ENCODE measurements around the gene WDR6.

WDR6 gene

GRCh38 chr3:49013738-49014660 is 6.8 kb downstream of the WDR6 start:
- DNase-seq (ENCODE audit: low spot score): peak; percentile 77

- DNase-seq (ENCODE audit: low spot score): no peak
Observed at GRCh38 chr3:49015072-49015471, 7.9 kb downstream of the WDR6 start.

DNA sequence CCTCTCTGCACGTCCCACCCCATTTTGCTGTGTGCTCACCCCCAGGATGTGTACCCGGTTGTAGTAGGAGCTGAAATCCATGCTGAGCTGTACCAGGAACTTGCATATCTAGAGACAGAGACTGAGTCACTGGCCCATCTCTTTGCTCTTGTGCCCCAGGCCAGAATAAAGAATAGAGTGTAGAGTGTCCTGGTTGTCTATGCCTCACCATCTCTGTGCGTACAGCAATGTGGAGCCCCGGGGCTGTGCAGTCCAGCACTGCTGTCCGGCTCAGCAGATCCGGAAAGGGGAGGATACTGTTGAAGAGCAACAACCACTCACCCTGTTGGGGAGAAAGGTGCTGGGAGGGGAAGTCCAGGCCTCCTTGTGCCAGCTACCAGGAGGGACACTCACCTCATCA is 8.6 kb downstream of the WDR6 start:
- DNase-seq (ENCODE audit: low spot score): no peak

- DNase-seq (ENCODE audit: low spot score): no peak
Observed at GRCh38 chr3:49016414-49017228, 9.4 kb downstream of the WDR6 start.

DNA sequence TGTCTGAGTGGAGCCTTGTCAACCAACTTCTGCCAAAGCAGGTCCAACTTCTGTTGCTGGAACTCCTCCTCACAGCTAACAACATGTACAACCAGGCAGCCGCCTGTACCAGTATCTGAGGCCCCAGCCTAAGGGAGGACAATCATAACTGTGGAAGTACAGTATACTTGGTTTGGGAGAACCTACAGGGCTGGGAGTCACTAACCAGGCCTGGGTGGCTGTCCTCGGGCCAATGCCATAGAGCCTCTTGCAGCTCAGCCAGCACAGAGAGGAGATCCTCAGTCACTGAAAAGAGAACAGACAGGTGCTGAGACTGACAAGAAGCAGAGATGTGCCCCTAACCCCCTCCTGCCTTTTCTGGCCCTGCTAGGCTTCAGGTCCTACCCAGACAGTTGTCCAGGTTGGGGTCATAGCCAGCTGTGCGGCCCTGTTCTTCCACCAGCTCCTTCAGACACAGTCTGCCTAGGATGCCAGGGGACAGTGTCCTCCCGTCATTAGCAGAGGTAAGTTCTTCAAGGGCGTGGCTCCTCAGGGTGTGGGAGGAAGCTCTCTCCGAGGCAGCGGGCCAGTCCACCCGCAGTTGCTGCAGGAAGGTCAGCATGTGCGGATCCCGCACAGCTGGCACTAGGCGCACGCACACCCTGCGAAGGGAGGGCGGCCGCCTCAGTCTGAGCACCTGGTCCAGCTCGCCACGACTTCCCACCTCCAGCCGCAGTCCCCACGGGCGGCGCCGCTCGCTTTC is 10.2 kb downstream of the WDR6 start:
- no peak for DNase-seq (ENCODE audit: low spot score)

- DNase-seq (ENCODE audit: low spot score): peak; percentile 90
Observed at GRCh38 chr3:49017971-49018706, 10.9 kb downstream of the WDR6 start, which contains the start of gene DALRD3. Gene DALRD3 (minus strand): TSS chr3:49018580. CDS start chr3:49018564, 16 bp downstream.

DNA sequence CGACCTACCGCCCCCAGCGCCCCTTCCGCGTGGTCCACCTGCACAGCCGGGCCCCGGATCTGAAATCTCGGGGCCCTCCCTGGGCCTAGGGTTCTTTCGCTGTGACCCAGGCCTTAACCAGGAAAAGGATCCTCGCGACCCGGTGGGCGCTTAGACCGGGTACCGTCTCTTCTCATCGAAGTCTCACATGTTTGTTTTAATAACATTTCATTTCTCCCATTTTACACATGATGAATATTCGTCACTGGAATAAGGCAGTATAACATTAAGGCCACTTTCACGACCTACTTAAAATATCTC is 11.5 kb downstream of the WDR6 start:
- no peak for DNase-seq (ENCODE audit: low spot score)

DNA sequence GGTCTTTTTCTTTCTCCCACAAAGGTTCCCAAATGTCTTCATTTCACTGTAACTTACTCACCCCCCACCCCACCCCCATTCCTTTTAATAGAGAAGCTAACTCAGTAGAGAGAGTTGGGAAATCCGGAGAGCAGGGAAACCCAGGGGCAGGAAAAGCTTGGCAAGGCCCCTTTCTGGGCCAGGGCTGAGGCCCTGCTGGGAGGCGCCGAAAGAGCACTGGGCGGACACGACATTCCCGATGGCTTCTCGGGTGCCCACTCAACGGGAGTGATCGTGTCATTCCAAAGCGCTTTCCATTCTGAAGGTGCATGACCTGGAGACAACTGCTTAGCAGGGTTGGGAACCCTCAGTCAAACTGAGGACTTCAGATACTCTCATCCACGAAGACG is 12.7 kb downstream of the WDR6 start:
- no peak for DNase-seq (ENCODE audit: low spot score)

GRCh38 chr3:49020330-49021212 is 13.4 kb downstream of the WDR6 start:
- DNase-seq (ENCODE audit: low spot score): no peak

- peak; percentile 96 for DNase-seq (ENCODE audit: low spot score)
Observed at GRCh38 chr3:49021213-49021812, 14.1 kb downstream of the WDR6 start.

GRCh38 chr3:49021813-49022687 is 14.9 kb downstream of the WDR6 start, which contains the start of gene NDUFAF3:
Gene NDUFAF3 (plus strand): TSS chr3:49022121. CDS start chr3:49022145, 24 bp downstream.
- DNase-seq (ENCODE audit: low spot score): peak; percentile 96

GRCh38 chr3:49022688-49023171 is 15.5 kb downstream of the WDR6 start:
- DNase-seq (ENCODE audit: low spot score): no peak

GRCh38 chr3:49023775-49024174 is 16.6 kb downstream of the WDR6 start:
- DNase-seq (ENCODE audit: low spot score): no peak

DNA sequence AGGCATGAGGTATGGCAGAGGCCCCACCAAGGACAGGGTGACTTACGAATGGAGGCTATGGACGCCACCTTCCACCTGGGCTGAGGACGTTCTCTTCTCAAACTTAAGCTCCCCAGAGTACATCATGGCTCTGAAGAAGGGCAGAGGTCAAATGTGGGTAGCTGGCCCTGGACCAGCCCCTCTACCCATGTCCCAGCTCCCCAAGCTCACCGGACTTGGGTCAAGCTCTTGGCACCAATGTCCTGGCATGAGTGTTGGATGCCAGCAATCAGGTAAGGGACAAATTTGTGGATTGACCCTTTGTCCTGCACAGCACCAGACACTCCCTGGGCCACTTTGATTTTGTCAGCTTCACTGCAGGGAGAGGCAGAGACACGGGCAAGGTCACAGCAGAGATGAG is 17.3 kb downstream of the WDR6 start:
- no peak for DNase-seq (ENCODE audit: low spot score)

DNA sequence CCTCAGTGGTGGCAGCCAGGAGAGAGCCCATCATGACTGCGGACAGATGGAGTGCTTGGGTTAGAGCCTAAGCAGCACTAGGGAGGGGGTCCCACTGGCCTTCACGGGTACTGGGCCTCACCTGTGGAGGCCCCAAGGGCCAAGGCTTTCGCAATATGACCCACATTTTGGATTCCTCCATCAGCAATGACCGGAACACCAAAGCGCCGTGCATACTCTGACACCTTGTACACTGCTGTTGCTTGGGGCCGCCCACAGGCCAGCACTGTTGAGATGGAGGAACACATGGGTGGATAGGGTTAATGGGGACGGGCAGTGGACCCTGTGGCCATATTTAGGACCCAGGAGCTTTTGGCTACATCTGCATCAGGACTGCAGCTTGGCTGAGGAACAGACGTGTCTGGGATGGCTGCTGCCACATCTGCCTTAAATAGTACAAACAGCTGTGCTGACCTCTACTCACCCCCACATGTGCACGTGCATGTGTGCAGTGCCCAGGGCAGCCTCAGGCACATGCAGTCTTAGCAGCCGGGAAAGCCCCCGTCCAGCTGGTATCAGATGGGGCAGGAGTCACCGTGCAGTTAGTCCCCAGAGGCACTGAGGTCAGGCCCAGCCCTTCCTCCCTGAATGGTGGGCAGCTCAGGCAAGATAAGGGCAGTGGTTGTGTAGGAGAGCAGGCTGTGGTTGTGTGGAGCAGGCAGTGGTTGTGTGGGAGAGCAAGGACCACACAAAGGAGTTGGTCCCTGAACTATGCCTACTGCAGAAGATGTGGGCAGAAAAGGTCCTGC is 18.0 kb downstream of the WDR6 start:
- DNase-seq (ENCODE audit: low spot score): no peak

GRCh38 chr3:49025793-49026520 is 18.8 kb downstream of the WDR6 start:
- no peak for DNase-seq (ENCODE audit: low spot score)

DNA sequence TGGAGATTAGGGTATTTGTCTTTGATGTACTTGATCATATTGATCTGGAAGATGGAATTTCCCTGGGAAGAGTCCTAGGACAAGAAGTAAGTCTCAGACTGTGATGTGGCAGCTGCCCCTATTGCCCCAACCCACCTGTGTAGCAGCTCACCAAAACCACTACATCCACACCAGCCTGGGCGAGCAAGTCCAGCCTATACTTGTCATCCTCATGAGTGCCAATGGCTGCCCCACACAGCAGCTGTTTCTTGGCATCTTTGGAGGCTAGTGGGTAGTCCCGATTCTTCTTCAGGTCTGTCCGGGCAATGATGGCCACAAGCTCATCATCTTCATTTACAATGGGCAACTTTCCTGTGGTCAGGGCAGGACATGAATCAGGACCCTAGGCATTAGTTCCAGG is 19.3 kb downstream of the WDR6 start:
- DNase-seq (ENCODE audit: low spot score): no peak

DNA sequence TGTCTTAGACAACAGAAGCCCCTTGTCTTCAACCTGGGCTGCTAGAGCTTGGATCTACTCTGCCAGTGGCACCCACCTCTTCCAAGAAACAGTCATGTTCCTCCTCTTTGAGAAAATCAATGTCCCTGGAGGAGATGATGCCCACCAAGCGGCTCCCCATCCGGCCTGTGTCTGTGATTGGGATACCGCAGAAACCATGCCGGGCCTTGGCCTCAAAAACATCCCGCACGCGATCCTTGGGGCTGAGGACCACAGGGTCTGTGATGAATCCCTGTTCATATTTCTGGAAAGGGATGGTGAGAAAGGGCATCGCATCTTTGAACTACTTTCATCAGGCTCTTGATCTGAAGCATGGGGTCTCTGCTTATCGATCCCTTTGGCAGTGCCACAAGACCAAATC is 20.4 kb downstream of the WDR6 start:
- no peak for DNase-seq (ENCODE audit: low spot score)
